GM12878 (cell line): ENCODE measurements around the gene INTS6L. TPM values are rescaled to one million over a fixed set of nuclear protein-coding genes. Genes with fewer than 3 reads are reported as not detected.

Source experiments
- ATAC-seq: fragments of 200-7000 bp; cut with Tn5 transposase; 3 replicates; pipeline ENCODE4 v1.9.1; 2020; ENCODE audit warnings: mild to moderate bottlenecking, moderate library complexity
- BruUV-seq: library from RNA; stranded (reverse); fragments of 400-500 nt; replicated peaks from 2 replicates; lab custom pipeline; 2021; lab: Mats Ljungman, UMichigan
- CTCF ChIA-PET: fragments of 300-600 bp; sonication (Branson Sonifier 250); formaldehyde crosslinking; extraction: SDS; loops from one replicate; lab custom pipeline; 2021; ENCODE audit warnings: inconsistent platforms; lab: Yijun Ruan, JAX
- POLR2A ChIA-PET: fragments of 350-600 bp; formaldehyde crosslinking; extraction: SDS; loops from one replicate; lab custom pipeline; 2021; ENCODE audit warnings: inconsistent platforms; lab: Charles Lee
- RAD21 ChIA-PET: fragments of 300-600 bp; sonication (Branson Sonifier 250); formaldehyde crosslinking; loops from one replicate; lab custom pipeline; 2023; ENCODE audit warnings: antibody characterized with exemption; ENCODE audit not compliant: unreplicated experiment; lab: Charles Lee
- SMC1A ChIA-PET: fragments of 300-600 bp; sonication (Branson Sonifier 250); formaldehyde crosslinking; loops from one replicate; lab custom pipeline; 2023; ENCODE audit not compliant: unreplicated experiment, uncharacterized antibody; lab: Charles Lee
- DNase-seq: peaks from one replicate; pipeline ENCODE4 v3.0.0-alpha.2; 2011; ENCODE audit warnings: low read depth, low spot score
- FAIRE-seq: peaks from 3 replicates; lab custom pipeline; 2011; peaks lifted over from hg19 to GRCh38; lab: Jason Lieb, UNC
- H2AFZ ChIP-seq: 2 replicates; pipeline ENCODE4 v1.6.0; 2011; ENCODE audit warnings: low read depth, low read length, control low read depth; ENCODE audit not compliant: control insufficient read depth
- H3K27ac ChIP-seq: 2 replicates; pipeline ENCODE4 v1.5.1; 2011; ENCODE audit warnings: control low read depth; ENCODE audit not compliant: control insufficient read depth, insufficient read depth
- H3K27me3 ChIP-seq, 2 experiments: replicated peaks in 1 of 2; 2 replicates each; pipeline versions ENCODE4 v1.6.0 to v1.6.1; 2011; ENCODE audit warnings: low read length in 1 of 2; ENCODE audit not compliant: control insufficient read depth in 2 of 2, insufficient read depth in 2 of 2
- H3K36me3 ChIP-seq, 2 experiments: 2 replicates each; pipeline ENCODE4 v1.5.1; 2011; ENCODE audit warnings: low read length in 1 of 2; ENCODE audit not compliant: control insufficient read depth in 2 of 2, insufficient read depth in 2 of 2
- H3K4me1 ChIP-seq: 2 replicates; pipeline ENCODE4 v1.6.1; 2011; ENCODE audit warnings: mild to moderate bottlenecking, low read length, moderate library complexity, mixed read lengths; ENCODE audit not compliant: control insufficient read depth, insufficient read depth
- H3K4me2 ChIP-seq: 2 replicates; pipeline ENCODE4 v1.6.0; 2011; ENCODE audit warnings: control low read depth; ENCODE audit not compliant: control insufficient read depth, insufficient read depth
- H3K4me3 ChIP-seq: fragments of 200-600 bp; sonication (generic); 2 replicates; pipeline ENCODE4 v1.5.1; 2016
- H3K79me2 ChIP-seq: 2 replicates; pipeline ENCODE4 v1.6.0; 2011; ENCODE audit warnings: low read length; ENCODE audit not compliant: control insufficient read depth, insufficient read depth
- H3K9ac ChIP-seq: 2 replicates; pipeline ENCODE4 v1.8.0; 2011; ENCODE audit warnings: low read length, control low read depth, mixed read lengths; ENCODE audit not compliant: control insufficient read depth, insufficient read depth
- H3K9me3 ChIP-seq: replicated peaks from 3 replicates; pipeline ENCODE4 v1.5.1; 2011; ENCODE audit warnings: mild to moderate bottlenecking, low read length; ENCODE audit not compliant: control insufficient read depth, insufficient read depth
- H4K20me1 ChIP-seq: 2 replicates; pipeline ENCODE4 v1.6.0; 2011; ENCODE audit not compliant: control insufficient read depth, insufficient read depth
- BCL3 ChIP-seq: IDR thresholded peaks from 2 replicates; pipeline ENCODE4 v1.6.1; 2011; ENCODE audit warnings: borderline replicate concordance, low read depth, mild to moderate bottlenecking, moderate library complexity, low read length; ENCODE audit not compliant: insufficient read depth, poor library complexity, severe bottlenecking
- BHLHE40 ChIP-seq, 2 experiments: fragments of 450-650 bp in 1 of 2; IDR thresholded peaks; 2 replicates each; pipeline ENCODE4 v1.6.1; 2011 to 2017; ENCODE audit warnings: low read depth in 2 of 2, borderline replicate concordance in 1 of 2, improper control_type of control experiment in 1 of 2, low read length in 1 of 2, mild to moderate bottlenecking in 1 of 2
- CREB1 ChIP-seq: IDR thresholded peaks from 2 replicates; pipeline ENCODE4 v1.6.1; 2012; ENCODE audit warnings: low read depth, mild to moderate bottlenecking, inconsistent platforms
- E2F8 ChIP-seq: fragments of 450-650 bp; IDR thresholded peaks from 2 replicates; pipeline ENCODE4 v1.6.1; 2018; ENCODE audit warnings: mild to moderate bottlenecking, low read depth, moderate library complexity; ENCODE audit not compliant: partially characterized antibody
- E4F1 ChIP-seq: fragments of 450-650 bp; IDR thresholded peaks from 2 replicates; pipeline ENCODE4 v1.6.1; 2018; ENCODE audit warnings: borderline replicate concordance, mild to moderate bottlenecking; ENCODE audit not compliant: partially characterized antibody
- EP300 ChIP-seq, 2 experiments: fragments of 150-350 bp in 1 of 2; IDR thresholded peaks; 2 replicates each; pipeline ENCODE4 v1.6.1; 2011 to 2012; ENCODE audit warnings: low read depth in 2 of 2, low read length in 2 of 2, borderline replicate concordance in 1 of 2, improper control_type of control experiment in 1 of 2, inconsistent platforms in 1 of 2; ENCODE audit not compliant: control insufficient read depth in 1 of 2
- ETV6 ChIP-seq, 2 experiments: fragments of 450-650 bp in 1 of 2; IDR thresholded peaks in 1 of 2; conservative IDR thresholded peaks in 1 of 2; 2 replicates each; pipeline ENCODE4 v1.6.1; 2014; ENCODE audit warnings: antibody characterized with exemption in 1 of 2, borderline replicate concordance in 1 of 2, low read depth in 1 of 2, mild to moderate bottlenecking in 1 of 2, moderate library complexity in 1 of 2
- EZH2 ChIP-seq: IDR thresholded peaks from 2 replicates; pipeline ENCODE4 v1.6.1; 2012; ENCODE audit warnings: low read depth, mild to moderate bottlenecking, control low read depth, inconsistent platforms, low read length, borderline replicate concordance; ENCODE audit not compliant: control insufficient read depth
- GABPA ChIP-seq: IDR thresholded peaks from 2 replicates; pipeline ENCODE4 v1.6.1; 2014; ENCODE audit warnings: antibody characterized with exemption, low read depth, mild to moderate bottlenecking, inconsistent platforms
- HDAC2 ChIP-seq: fragments of 200-600 bp; sonication (generic); IDR thresholded peaks from 2 replicates; pipeline ENCODE4 v1.6.1; 2017
- HDGF ChIP-seq: fragments of 450-650 bp; IDR thresholded peaks from 2 replicates; pipeline ENCODE4 v1.6.1; 2016; ENCODE audit warnings: antibody characterized with exemption
- JUNB ChIP-seq: IDR thresholded peaks from 2 replicates; pipeline ENCODE4 v1.6.1; 2016; ENCODE audit warnings: antibody characterized with exemption, mild to moderate bottlenecking
- JUND ChIP-seq: IDR thresholded peaks from 2 replicates; pipeline ENCODE4 v1.6.1; 2012; ENCODE audit warnings: low read depth, mild to moderate bottlenecking, low read length, improper control_type of control experiment, moderate library complexity
- MTA2 ChIP-seq: fragments of 450-650 bp; IDR thresholded peaks from 2 replicates; pipeline ENCODE4 v1.6.1; 2016; ENCODE audit warnings: low read depth, mild to moderate bottlenecking, moderate library complexity
- RCOR1 ChIP-seq: conservative IDR thresholded peaks from 2 replicates; pipeline ENCODE4 v1.6.1; 2012; ENCODE audit warnings: low read depth, low read length, improper control_type of control experiment
- RUNX3 ChIP-seq: IDR thresholded peaks from 2 replicates; pipeline ENCODE4 v1.6.1; 2012; ENCODE audit warnings: low read length, inconsistent platforms
- SPI1 ChIP-seq: IDR thresholded peaks from 2 replicates; pipeline ENCODE4 v1.6.1; 2011; ENCODE audit warnings: low read depth, mild to moderate bottlenecking, low read length, moderate library complexity, borderline replicate concordance; ENCODE audit not compliant: insufficient read depth
- ZNF622 ChIP-seq: fragments of 450-650 bp; IDR thresholded peaks from 2 replicates; pipeline ENCODE4 v1.6.1; 2017; ENCODE audit warnings: mild to moderate bottlenecking, inconsistent platforms
- WGBS: methylation state at CpG from one replicate; pipeline ENCODE4 v1.1.6; 2016; ENCODE audit warnings: low lambda C conversion rate; ENCODE audit not compliant: insufficient replicate concordance, insufficient coverage; ENCODE audit errors: missing lambda C conversion rate; 5-methylcytosine and 5-hydroxymethylcytosine counted together
- in situ Hi-C: fragments of 300-500 bp; cut with MboI; formaldehyde crosslinking; loops from 9 replicates; pipeline ENCODE4 v1.14.3; 2018; ENCODE audit warnings: mixed read lengths
- intact Hi-C: fragments of 100-400 bp; cut with micrococcal nuclease; formaldehyde crosslinking; loops from one replicate; pipeline ENCODE4 v1.14.2; 2022; ENCODE audit not compliant: unreplicated experiment
- polyA plus RNA-seq, 11 experiments: library from polyadenylated mRNA; depleted of rRNA in 4 of 11; unstranded in 6 of 11; stranded (reverse) in 5 of 11; fragments of >200 nt; fragmentation: Nextera tagmentation in 4 of 11; fragmentation: Illumina TruSeq in 1 of 11; extraction: Ambion mirVana in 4 of 11; extraction: Trizol in 1 of 11; gene quantifications; 1 replicate in 1 of 11; 2 replicates in 10 of 11; pipeline versions ENCODE4 v1.2.1 to v1.2.3, GENCODE V29; 2011 to 2016; ENCODE audit warnings: inconsistent platforms in 2 of 11, missing spikeins in 2 of 11, low read depth in 1 of 11
- total RNA-seq, 4 experiments: library from RNA; depleted of rRNA in 3 of 4; stranded (reverse); fragments of >200 nt in 3 of 4; fragmentation: Illumina TruSeq in 1 of 4; extraction: Trizol in 1 of 4; gene quantifications; 2 replicates each; pipeline versions ENCODE4 v1.2.1 to v1.2.3, GENCODE V29; 2013 to 2021

Gene INTS6L
- total and polyA plus RNA-seq, 10 of the 15 experiments (the other 5 are each of a cell fraction or from before 2014, with no cell fraction given): 4.9 to 84.9 (median 15.3) TPM

GRCh38 chrX:135512508-135513129, 7.8 kb upstream of the INTS6L start:
- intact Hi-C loops (no loop called here), in situ Hi-C loops (no loop called here)
- peak overlapping the region; percentile 23 for H2AFZ ChIP-seq
- no peaks in the 10 kb centered on the region for H3K9me3 ChIP-seq
- H4K20me1 ChIP-seq: no peaks in the 10 kb centered on the region
- no TSS peak for BruUV-seq
- WGBS: 0% methylated on average over 3 of the region's 3 CpGs
- TF ChIP-seq EP300 (IDR thresholded peaks at IDR 0.05; ENCODE audit: borderline replicate concordance in 1 of 2, control insufficient read depth in 1 of 2, low read depth in 2 of 2, low read length in 2 of 2): no peak
- TF ChIP-seq E2F8: no peak
- TF ChIP-seq ETV6 (conservative IDR thresholded peaks at IDR 0.05 in 1 of 2, IDR thresholded peaks at IDR 0.05 in 1 of 2; ENCODE audit: borderline replicate concordance in 1 of 2, low read depth in 1 of 2): no peak
- no peak for TF ChIP-seq HDAC2
- TF ChIP-seq JUNB: no peak
- no peak for TF ChIP-seq E4F1
- no peak for TF ChIP-seq HDGF
- no peak for TF ChIP-seq JUND
- no peak for TF ChIP-seq MTA2
- TF ChIP-seq CREB1: no peak
- TF ChIP-seq ZNF622: no peak
- no peak for TF ChIP-seq GABPA
- no peak for TF ChIP-seq SPI1
- TF ChIP-seq RCOR1: no peak
- TF ChIP-seq BCL3: no peak
- TF ChIP-seq EZH2: no peak
- no peak for TF ChIP-seq BHLHE40 (IDR thresholded peaks at IDR 0.05; ENCODE audit: borderline replicate concordance in 1 of 2, low read depth in 2 of 2, low read length in 1 of 2)
- no peak for TF ChIP-seq RUNX3
- ChIA-PET RAD21 (no interaction called here), SMC1A (no interaction called here), CTCF (no interaction called here), POLR2A (no interaction called here)
- H3K36me3 ChIP-seq: no peaks in the 10 kb centered on the region
- H3K4me2 ChIP-seq: no peak overlapping the region
- H3K79me2 ChIP-seq: no peaks in the 10 kb centered on the region
- peaks cover 7% of the 10 kb centered on the region for H3K4me1 ChIP-seq
- FAIRE-seq (no peak), DNase-seq (no peak), ATAC-seq (peak; percentile 66)
- no peaks in the 10 kb centered on the region for H3K27me3 ChIP-seq
- H3K9ac ChIP-seq: no peak overlapping the region
- H3K4me3 ChIP-seq: no peak overlapping the region
- no peak overlapping the region for H3K27ac ChIP-seq
